ENCODE results near the gene TNPO3.

TNPO3 gene

GRCh38 chr7:129054438-129055293 is at the start of gene TNPO3:
Gene TNPO3 (minus strand): TSS chr7:129055111. CDS start chr7:129054770, 341 bp downstream.
- DNase-seq (ENCODE audit: low read depth), result peak; percentile 95

GRCh38 chr7:129103561-129104324 is 48.8 kb upstream of the TNPO3 start:
- DNase-seq (ENCODE audit: low read depth), result no peak

- no peak for DNase-seq (ENCODE audit: low read depth)
These were observed 46.8 kb upstream of the TNPO3 start for GRCh38 chr7:129101746-129102145.

- DNase-seq (ENCODE audit: low read depth), result no peak
These were observed 45.9 kb upstream of the TNPO3 start for GRCh38 chr7:129100827-129101166.

- peak; percentile 8 for DNase-seq (ENCODE audit: low read depth)
These were observed 43.6 kb upstream of the TNPO3 start for GRCh38 chr7:129098409-129099084.

GRCh38 chr7:129095258-129095657 is 40.3 kb upstream of the TNPO3 start:
- no peak for DNase-seq (ENCODE audit: low read depth)

- no peak for DNase-seq (ENCODE audit: low read depth)
These were observed 39.6 kb upstream of the TNPO3 start for GRCh38 chr7:129094501-129094900.

- no peak for DNase-seq (ENCODE audit: low read depth)
These were observed 39.1 kb upstream of the TNPO3 start for GRCh38 chr7:129093867-129094456.

- DNase-seq (ENCODE audit: low read depth), result peak; percentile 67
These were observed 36.6 kb upstream of the TNPO3 start for GRCh38 chr7:129091484-129092002.

GRCh38 chr7:129090300-129090907 is 35.5 kb upstream of the TNPO3 start:
- no peak for DNase-seq (ENCODE audit: low read depth)

GRCh38 chr7:129089521-129090212 is 34.8 kb upstream of the TNPO3 start:
- no peak for DNase-seq (ENCODE audit: low read depth)

GRCh38 chr7:129084801-129085551 is 30.1 kb upstream of the TNPO3 start:
- no peak for DNase-seq (ENCODE audit: low read depth)

- DNase-seq (ENCODE audit: low read depth), result peak; percentile 22
These were observed 28.6 kb upstream of the TNPO3 start for GRCh38 chr7:129083525-129083924.

GRCh38 chr7:129078455-129078854 is 23.5 kb upstream of the TNPO3 start:
- no peak for DNase-seq (ENCODE audit: low read depth)

- no peak for DNase-seq (ENCODE audit: low read depth)
These were observed 22.0 kb upstream of the TNPO3 start for GRCh38 chr7:129076886-129077285.

- no peak for DNase-seq (ENCODE audit: low read depth)
These were observed 20.1 kb upstream of the TNPO3 start for GRCh38 chr7:129074994-129075393.

GRCh38 chr7:129074361-129074871 is 19.5 kb upstream of the TNPO3 start:
- DNase-seq (ENCODE audit: low read depth), result no peak

- no peak for DNase-seq (ENCODE audit: low read depth)
These were observed 18.8 kb upstream of the TNPO3 start for GRCh38 chr7:129073738-129074137.

GRCh38 chr7:129073204-129073603 is 18.3 kb upstream of the TNPO3 start:
- DNase-seq (ENCODE audit: low read depth), result no peak

- DNase-seq (ENCODE audit: low read depth), result no peak
These were observed 17.6 kb upstream of the TNPO3 start for GRCh38 chr7:129072479-129073011.

All from ELR (cell line).